OCI-LY3 (cell line): ENCODE data around the gene GOLGA6A.
"Not testable (repeated sequence)": the region's sequence is repeated elsewhere in the genome, so short reads cannot be mapped to it uniquely, and the experiment has no call there.

Experiments used
- H2AFZ ChIP-seq: fragments of 200-600, 300-600 bp; shearing (Covaris generic); 2 replicates; pipeline ENCODE4 v1.6.0; 2014; ENCODE audit warnings: antibody characterized with exemption, low read depth, low read length
- H3K27ac ChIP-seq: fragments of 200-600, 300-600 bp; sonication (generic); 2 replicates; pipeline ENCODE4 v1.5.1; 2014; ENCODE audit warnings: mild to moderate bottlenecking, low read length, moderate library complexity, mixed read lengths
- H3K27me3 ChIP-seq: fragments of 200-600, 300-600 bp; sonication (generic); 2 replicates; pipeline ENCODE4 v1.6.1; 2014; ENCODE audit warnings: low read depth, low read length, mixed read lengths
- H3K36me3 ChIP-seq: fragments of 200-600, 300-600 bp; sonication (generic); replicated peaks from 2 replicates; pipeline ENCODE3; 2014; ENCODE audit warnings: low read depth, low read length, mixed read lengths
- H3K4me1 ChIP-seq: fragments of 300-600, 200-600 bp; sonication (generic); 2 replicates; pipeline ENCODE4 v1.6.1; 2014; ENCODE audit warnings: low read length, mixed read lengths
- H3K4me2 ChIP-seq: fragments of 200-600, 300-600 bp; sonication (generic); 2 replicates; pipeline ENCODE4 v1.6.1; 2014; ENCODE audit warnings: low read length, mixed read lengths
- H3K4me3 ChIP-seq: fragments of 300-600, 200-600 bp; sonication (generic); 2 replicates; pipeline ENCODE4 v1.5.1; 2014; ENCODE audit warnings: antibody characterized with exemption, mild to moderate bottlenecking, low read length, moderate library complexity
- H3K79me2 ChIP-seq: fragments of 300-600, 200-600 bp; shearing (Covaris generic); 2 replicates; pipeline ENCODE4 v1.6.1; 2014; ENCODE audit warnings: mild to moderate bottlenecking, low read length, mixed read lengths
- H3K9ac ChIP-seq: fragments of 300-600, 200-600 bp; shearing (Covaris generic); 2 replicates; pipeline ENCODE4 v1.6.0; 2014; ENCODE audit warnings: mild to moderate bottlenecking, low read length, moderate library complexity
- H3K9me3 ChIP-seq: fragments of 200-600, 300-600 bp; shearing (Covaris generic); 2 replicates; pipeline ENCODE4 v1.6.1; 2014; ENCODE audit warnings: low read length, mixed read lengths; ENCODE audit not compliant: insufficient read depth
- H4K20me1 ChIP-seq: fragments of 200-600, 300-600 bp; sonication (generic); 2 replicates; pipeline ENCODE4 v1.6.1; 2016; ENCODE audit warnings: low read length, mixed read lengths; ENCODE audit not compliant: insufficient read depth
- TF ChIP-seq, protein P1 (sequence below): fragments of 200-600, 300-600 bp; sonication (generic); IDR thresholded peaks from 2 replicates; pipeline ENCODE4 v1.5.1; 2014; ENCODE audit warnings: antibody characterized with exemption, low read length, low read depth

GOLGA6A gene

DNA sequence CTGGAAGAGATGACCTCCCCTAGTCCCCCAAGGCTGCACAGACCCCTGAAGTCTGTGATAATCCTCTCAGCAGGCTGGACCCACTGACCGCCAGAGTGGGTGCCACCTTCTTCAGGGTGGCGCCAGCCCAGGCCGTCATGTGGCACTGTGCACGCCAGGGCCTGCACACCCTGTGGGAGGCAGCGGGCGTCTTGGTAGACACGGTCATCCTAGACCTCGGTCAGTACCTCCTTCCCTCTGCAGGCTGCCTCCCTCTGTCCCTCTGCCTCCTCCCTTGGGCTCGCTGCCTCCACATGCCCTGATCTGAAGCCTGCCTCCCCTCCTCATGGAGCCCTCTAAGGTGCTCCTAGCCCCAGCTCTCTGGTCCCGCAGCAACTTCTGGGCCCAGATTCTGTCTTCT lies 13.3 kb upstream of the GOLGA6A start:
- not testable (repeated sequence) for H3K4me2 ChIP-seq, H3K36me3 ChIP-seq, H3K4me3 ChIP-seq, H3K79me2 ChIP-seq, H3K4me1 ChIP-seq, H3K27ac ChIP-seq, H2AFZ ChIP-seq, H4K20me1 ChIP-seq, H3K9ac ChIP-seq, H3K9me3 ChIP-seq, H3K27me3 ChIP-seq

DNA sequence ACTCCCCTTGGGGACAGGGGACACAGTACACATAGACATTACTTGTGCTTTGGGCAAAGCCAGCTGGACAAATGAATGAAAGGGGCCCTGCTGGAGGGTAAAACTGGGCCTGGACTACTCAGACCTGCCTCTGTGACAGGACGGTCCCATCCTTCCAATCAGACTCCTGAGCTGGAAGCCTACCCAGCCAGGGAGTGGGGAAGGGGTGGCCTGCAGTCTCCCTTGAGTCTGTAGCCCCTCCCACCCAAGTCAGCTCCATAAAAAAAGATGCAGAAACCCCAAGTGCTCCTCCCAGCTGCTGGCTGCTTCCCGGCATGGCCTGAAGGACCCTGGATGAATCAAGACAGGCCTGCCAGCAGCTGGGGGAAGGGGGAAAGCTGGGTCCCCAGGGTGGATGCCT lies 12.2 kb upstream of the GOLGA6A start:
- not testable (repeated sequence) for H3K27ac ChIP-seq, H3K4me2 ChIP-seq, H3K27me3 ChIP-seq, H3K79me2 ChIP-seq, H3K36me3 ChIP-seq, H3K9me3 ChIP-seq, H3K9ac ChIP-seq, H2AFZ ChIP-seq, H3K4me3 ChIP-seq, H3K4me1 ChIP-seq, H4K20me1 ChIP-seq

DNA sequence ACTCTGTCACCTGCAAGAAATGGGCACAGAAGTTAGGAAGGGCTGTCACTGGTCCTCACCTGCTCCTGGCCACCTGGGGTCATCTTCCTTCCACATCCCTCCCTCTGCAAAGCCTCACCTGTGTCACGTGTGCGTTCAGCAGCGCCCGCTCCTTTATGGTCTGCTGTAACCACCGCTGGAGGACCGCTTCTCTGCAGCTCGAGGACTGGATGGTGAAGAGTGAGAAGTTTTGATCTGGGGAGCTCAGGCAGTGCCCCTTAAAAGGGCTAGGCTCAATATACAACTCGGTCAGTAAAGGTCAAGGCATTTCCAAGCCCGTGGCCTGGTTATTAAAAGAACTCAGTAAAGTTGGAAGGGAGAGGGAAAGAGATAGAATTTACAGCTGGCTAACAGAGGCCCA lies 6.6 kb downstream of the GOLGA6A start:
- H3K27me3 ChIP-seq, H3K4me3 ChIP-seq, H3K79me2 ChIP-seq, H3K36me3 ChIP-seq, H3K27ac ChIP-seq, H3K4me2 ChIP-seq, H2AFZ ChIP-seq, H3K9ac ChIP-seq, H3K4me1 ChIP-seq, H4K20me1 ChIP-seq, H3K9me3 ChIP-seq: not testable (repeated sequence)

- not testable (repeated sequence) for H3K9me3 ChIP-seq, H2AFZ ChIP-seq, H4K20me1 ChIP-seq, H3K27me3 ChIP-seq, H3K36me3 ChIP-seq, H3K79me2 ChIP-seq, H3K4me1 ChIP-seq, H3K9ac ChIP-seq, H3K4me2 ChIP-seq, H3K4me3 ChIP-seq, H3K27ac ChIP-seq
- TF ChIP-seq, protein P1, sequence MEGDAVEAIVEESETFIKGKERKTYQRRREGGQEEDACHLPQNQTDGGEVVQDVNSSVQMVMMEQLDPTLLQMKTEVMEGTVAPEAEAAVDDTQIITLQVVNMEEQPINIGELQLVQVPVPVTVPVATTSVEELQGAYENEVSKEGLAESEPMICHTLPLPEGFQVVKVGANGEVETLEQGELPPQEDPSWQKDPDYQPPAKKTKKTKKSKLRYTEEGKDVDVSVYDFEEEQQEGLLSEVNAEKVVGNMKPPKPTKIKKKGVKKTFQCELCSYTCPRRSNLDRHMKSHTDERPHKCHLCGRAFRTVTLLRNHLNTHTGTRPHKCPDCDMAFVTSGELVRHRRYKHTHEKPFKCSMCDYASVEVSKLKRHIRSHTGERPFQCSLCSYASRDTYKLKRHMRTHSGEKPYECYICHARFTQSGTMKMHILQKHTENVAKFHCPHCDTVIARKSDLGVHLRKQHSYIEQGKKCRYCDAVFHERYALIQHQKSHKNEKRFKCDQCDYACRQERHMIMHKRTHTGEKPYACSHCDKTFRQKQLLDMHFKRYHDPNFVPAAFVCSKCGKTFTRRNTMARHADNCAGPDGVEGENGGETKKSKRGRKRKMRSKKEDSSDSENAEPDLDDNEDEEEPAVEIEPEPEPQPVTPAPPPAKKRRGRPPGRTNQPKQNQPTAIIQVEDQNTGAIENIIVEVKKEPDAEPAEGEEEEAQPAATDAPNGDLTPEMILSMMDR, result peak; percentile 22
These were observed 9.6 kb downstream of the GOLGA6A start for GRCh38 chr15:74072614-74073337.

- not testable (repeated sequence) for H3K36me3 ChIP-seq, H3K27me3 ChIP-seq, H3K4me2 ChIP-seq, H2AFZ ChIP-seq, H3K9me3 ChIP-seq, H3K27ac ChIP-seq, H3K79me2 ChIP-seq, H3K4me3 ChIP-seq, H3K9ac ChIP-seq, H3K4me1 ChIP-seq, H4K20me1 ChIP-seq
These were observed 10.2 kb downstream of the GOLGA6A start for GRCh38 chr15:74072132-74072531.

DNA sequence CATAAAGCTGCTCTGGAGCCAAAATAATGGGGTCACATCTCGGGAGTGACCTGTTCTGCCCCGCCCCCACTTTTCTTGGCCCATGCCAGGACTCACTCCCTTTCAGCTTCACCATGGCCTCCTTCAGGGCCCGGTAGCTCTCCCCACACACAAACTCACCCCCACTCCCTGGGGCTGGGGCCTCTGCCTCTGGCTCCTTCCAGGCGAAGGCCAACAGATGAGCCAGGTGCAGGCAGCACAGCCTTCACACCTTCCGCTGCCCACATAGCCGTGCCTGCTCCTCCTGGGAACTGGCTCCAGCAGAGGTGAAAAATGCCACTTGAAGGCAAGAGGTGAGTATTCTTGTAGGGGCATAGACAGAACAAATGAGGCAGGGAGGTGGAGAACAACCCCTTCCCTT lies 10.7 kb downstream of the GOLGA6A start:
- H2AFZ ChIP-seq, H3K27me3 ChIP-seq, H3K79me2 ChIP-seq, H3K4me1 ChIP-seq, H3K27ac ChIP-seq, H3K4me2 ChIP-seq, H4K20me1 ChIP-seq, H3K36me3 ChIP-seq, H3K9ac ChIP-seq, H3K9me3 ChIP-seq, H3K4me3 ChIP-seq: not testable (repeated sequence)
